Mesenchymal stem cell (in vitro differentiated cells and primary cell): ENCODE data around the gene FGD6.

ENCODE experiments used
- DNase-seq: peaks from one replicate; pipeline ENCODE4 v3.0.0-alpha.2; 2013
- H2AFZ ChIP-seq: one replicate; pipeline ENCODE4 v1.6.1; 2013; ENCODE audit warnings: low read depth, mild to moderate bottlenecking, control low read depth, inconsistent platforms, low read length, moderate library complexity
- H2AK5ac ChIP-seq: 2 replicates; pipeline ENCODE4 v1.6.1; 2013; ENCODE audit warnings: low read length, moderate library complexity, mild to moderate bottlenecking, inconsistent platforms; ENCODE audit not compliant: severe bottlenecking
- H2BK120ac ChIP-seq: one replicate; pipeline ENCODE4 v1.6.1; 2013; ENCODE audit warnings: low read depth, mild to moderate bottlenecking, inconsistent platforms, low read length, moderate library complexity
- H2BK12ac ChIP-seq, 2 experiments: one replicate each; pipeline ENCODE4 v1.6.1; 2013; ENCODE audit warnings: inconsistent platforms in 2 of 2, low read length in 2 of 2, mild to moderate bottlenecking in 2 of 2, moderate library complexity in 2 of 2, control low read depth in 1 of 2
- H2BK15ac ChIP-seq: one replicate; pipeline ENCODE4 v1.6.1; 2013; ENCODE audit warnings: mild to moderate bottlenecking, low read depth, inconsistent platforms; ENCODE audit not compliant: poor library complexity, severe bottlenecking
- H2BK5ac ChIP-seq: 2 replicates; pipeline ENCODE4 v1.6.1; 2013; ENCODE audit warnings: low read depth, mild to moderate bottlenecking, low read length, control low read depth, inconsistent platforms; ENCODE audit not compliant: poor library complexity, severe bottlenecking
- H3K14ac ChIP-seq, 2 experiments: one replicate each; pipeline ENCODE4 v1.6.1; 2013; ENCODE audit warnings: inconsistent platforms in 2 of 2, low read length in 2 of 2, control low read depth in 1 of 2, mild to moderate bottlenecking in 1 of 2, moderate library complexity in 1 of 2
- H3K18ac ChIP-seq, 2 experiments: one replicate each; pipeline ENCODE4 v1.6.1; 2013; ENCODE audit warnings: inconsistent platforms in 2 of 2, low read length in 2 of 2, control low read depth in 1 of 2, low read depth in 1 of 2, mild to moderate bottlenecking in 1 of 2
- H3K23ac ChIP-seq, 2 experiments: one replicate each; pipeline ENCODE4 v1.6.1; 2013; ENCODE audit warnings: inconsistent platforms in 2 of 2, low read length in 2 of 2, mild to moderate bottlenecking in 2 of 2, moderate library complexity in 2 of 2, control low read depth in 1 of 2
- H3K27ac ChIP-seq: 2 replicates; pipeline ENCODE4 v1.5.1; 2013; ENCODE audit warnings: mild to moderate bottlenecking, moderate library complexity, low read length, control low read depth, inconsistent platforms; ENCODE audit not compliant: poor library complexity, severe bottlenecking
- H3K27me3 ChIP-seq, 2 experiments: 2 replicates each; pipeline versions ENCODE4 v1.6.1 to v1.7.0; 2013; ENCODE audit warnings: low read length in 2 of 2, mild to moderate bottlenecking in 2 of 2, moderate library complexity in 2 of 2, control low read depth in 1 of 2, inconsistent platforms in 1 of 2; ENCODE audit not compliant: control insufficient read depth in 1 of 2, insufficient read depth in 1 of 2
- H3K36me3 ChIP-seq, 2 experiments: 2 replicates each; pipeline versions ENCODE4 v1.6.1 to v1.7.0; 2013; ENCODE audit warnings: low read length in 2 of 2, control low read depth in 1 of 2, inconsistent platforms in 1 of 2, low read depth in 1 of 2, mild to moderate bottlenecking in 1 of 2; ENCODE audit not compliant: insufficient read depth in 2 of 2, control insufficient read depth in 1 of 2
- H3K4ac ChIP-seq, 2 experiments: one replicate each; pipeline ENCODE4 v1.6.1; 2013; ENCODE audit warnings: inconsistent platforms in 2 of 2, low read length in 2 of 2, mild to moderate bottlenecking in 2 of 2, moderate library complexity in 2 of 2, control low read depth in 1 of 2, low read depth in 1 of 2
- H3K4me1 ChIP-seq: 2 replicates; pipeline ENCODE4 v1.6.1; 2013; ENCODE audit warnings: low read depth, low read length, control low read depth; ENCODE audit not compliant: control insufficient read depth, insufficient read depth
- H3K4me2 ChIP-seq: 2 replicates; pipeline ENCODE4 v1.6.1; 2013; ENCODE audit warnings: low read length, mild to moderate bottlenecking, inconsistent platforms; ENCODE audit not compliant: poor library complexity, severe bottlenecking
- H3K4me3 ChIP-seq, 2 experiments: 2 replicates each; pipeline versions ENCODE4 v1.5.1 to v1.7.0; 2013; ENCODE audit warnings: low read length in 2 of 2, mild to moderate bottlenecking in 2 of 2, control low read depth in 1 of 2, low read depth in 1 of 2; ENCODE audit not compliant: insufficient read depth in 1 of 2
- H3K79me1 ChIP-seq: replicated peaks from 2 replicates; pipeline ENCODE4 v1.6.1; 2013; ENCODE audit warnings: mild to moderate bottlenecking, control low read depth, low read length, inconsistent platforms; ENCODE audit not compliant: poor library complexity, severe bottlenecking
- H3K9ac ChIP-seq: 2 replicates; pipeline ENCODE4 v1.7.0; 2013; ENCODE audit warnings: mild to moderate bottlenecking, low read length, moderate library complexity
- H3K9me3 ChIP-seq: 2 replicates; pipeline ENCODE4 v1.7.0; 2013; ENCODE audit warnings: mild to moderate bottlenecking, low read length; ENCODE audit not compliant: control insufficient read depth
- H4K8ac ChIP-seq: one replicate; pipeline ENCODE4 v1.6.1; 2013; ENCODE audit warnings: inconsistent platforms, mild to moderate bottlenecking, low read length, moderate library complexity
- H4K91ac ChIP-seq: one replicate; pipeline ENCODE4 v1.6.1; 2013; ENCODE audit warnings: mild to moderate bottlenecking, low read length, inconsistent platforms
- WGBS: methylation state at CpG from one replicate; pipeline ENCODE4 v1.1.7; 2013; ENCODE audit warnings: mixed read lengths; 5-methylcytosine and 5-hydroxymethylcytosine counted together

The FGD6 gene

GRCh38 chr12:95151406-95151805 is 65.9 kb downstream of the FGD6 start:
- 100% methylated on average over 1 of the region's 2 CpGs for WGBS

GRCh38 chr12:95150501-95150900 is 66.8 kb downstream of the FGD6 start:
- H2BK15ac ChIP-seq, result no peak overlapping the region
- H3K27me3 ChIP-seq, result no peaks in the 10 kb centered on the region
- H3K27ac ChIP-seq, result no peak overlapping the region
- 100% methylated on average over 1 of the region's 1 CpG for WGBS
- DNase-seq, result no peak
- H3K14ac ChIP-seq, result no peak overlapping the region
- peaks cover 2% of the 10 kb centered on the region for H3K4me1 ChIP-seq
- H4K91ac ChIP-seq, result no peak overlapping the region
- H3K4me2 ChIP-seq, result no peak overlapping the region
- H2BK120ac ChIP-seq, result no peak overlapping the region
- H3K9me3 ChIP-seq, result no peaks in the 10 kb centered on the region
- no peak overlapping the region for H3K4ac ChIP-seq
- H2AK5ac ChIP-seq, result no peak overlapping the region
- no peak overlapping the region for H2BK5ac ChIP-seq
- H3K79me1 ChIP-seq, result peaks cover 4% of the 10 kb centered on the region
- H2BK12ac ChIP-seq, result no peak overlapping the region
- H3K18ac ChIP-seq, result no peak overlapping the region
- H3K9ac ChIP-seq, result no peak overlapping the region
- H3K23ac ChIP-seq, result no peak overlapping the region
- H4K8ac ChIP-seq, result no peak overlapping the region
- no peak overlapping the region for H3K4me3 ChIP-seq
- H3K36me3 ChIP-seq, result peaks cover 0 to 20% of the 10 kb centered on the region in 2 experiments
- H2AFZ ChIP-seq, result no peak overlapping the region

More at GRCh38 chr12:95151406-95151805, 65.9 kb downstream of the FGD6 start:
- H2BK5ac ChIP-seq, result no peak overlapping the region
- H3K79me1 ChIP-seq, result peaks cover 1% of the 10 kb centered on the region
- no peak overlapping the region for H3K4me3 ChIP-seq
- no peak overlapping the region for H3K4me2 ChIP-seq
- no peak overlapping the region for H3K4ac ChIP-seq
- H3K36me3 ChIP-seq, result peaks cover 0 to 14% of the 10 kb centered on the region in 2 experiments
- H3K14ac ChIP-seq, result no peak overlapping the region
- no peak overlapping the region for H2BK12ac ChIP-seq
- no peak overlapping the region for H3K9ac ChIP-seq
- H3K9me3 ChIP-seq, result no peaks in the 10 kb centered on the region
- H2AFZ ChIP-seq, result no peak overlapping the region
- no peak overlapping the region for H2BK120ac ChIP-seq
- no peaks in the 10 kb centered on the region for H3K27me3 ChIP-seq
- no peak overlapping the region for H3K27ac ChIP-seq
- DNase-seq, result no peak
- no peak overlapping the region for H4K91ac ChIP-seq
- no peaks in the 10 kb centered on the region for H3K4me1 ChIP-seq
- H2AK5ac ChIP-seq, result no peak overlapping the region
- H4K8ac ChIP-seq, result no peak overlapping the region
- H3K18ac ChIP-seq, result no peak overlapping the region
- H2BK15ac ChIP-seq, result no peak overlapping the region
- no peak overlapping the region for H3K23ac ChIP-seq

- no peak overlapping the region for H3K18ac ChIP-seq
- no peak overlapping the region for H2AK5ac ChIP-seq
- H3K4me1 ChIP-seq, result peaks cover 2% of the 10 kb centered on the region
- no peak overlapping the region for H4K8ac ChIP-seq
- H2BK5ac ChIP-seq, result no peak overlapping the region
- no peak overlapping the region for H3K4ac ChIP-seq
- H2BK12ac ChIP-seq, result no peak overlapping the region
- peaks cover 5% of the 10 kb centered on the region for H3K79me1 ChIP-seq
- H3K27me3 ChIP-seq, result no peaks in the 10 kb centered on the region
- no peak overlapping the region for H3K4me3 ChIP-seq
- H2BK15ac ChIP-seq, result no peak overlapping the region
- H3K9me3 ChIP-seq, result no peaks in the 10 kb centered on the region
- no peak overlapping the region for H2AFZ ChIP-seq
- peaks cover 0 to 24% of the 10 kb centered on the region in 2 experiments for H3K36me3 ChIP-seq
- DNase-seq, result no peak
- H3K9ac ChIP-seq, result no peak overlapping the region
- no peak overlapping the region for H4K91ac ChIP-seq
- H3K14ac ChIP-seq, result no peak overlapping the region
- H3K27ac ChIP-seq, result no peak overlapping the region
- H3K23ac ChIP-seq, result no peak overlapping the region
- no peak overlapping the region for H2BK120ac ChIP-seq
- no peak overlapping the region for H3K4me2 ChIP-seq
These were observed 69.4 kb downstream of the FGD6 start for GRCh38 chr12:95147866-95148265.

GRCh38 chr12:95146769-95147168 is 70.5 kb downstream of the FGD6 start:
- Histone ChIP-seq H2BK120ac (no peak overlapping the region), H2AFZ (no peak overlapping the region), H3K9me3 (no peaks in the 10 kb centered on the region), H3K79me1 (peaks cover 4% of the 10 kb centered on the region), H3K27me3 (no peaks in the 10 kb centered on the region), H2BK12ac (no peak overlapping the region), H2BK15ac (no peak overlapping the region), H3K4me1 (peaks cover 2% of the 10 kb centered on the region), H3K27ac (no peak overlapping the region), H3K23ac (no peak overlapping the region), H3K18ac (no peak overlapping the region), H3K4ac (no peak overlapping the region), H3K4me3 (no peak overlapping the region), H4K8ac (no peak overlapping the region), H3K14ac (no peak overlapping the region), H3K36me3 (peaks cover 0 to 20% of the 10 kb centered on the region in 2 experiments), H3K9ac (no peak overlapping the region), H2AK5ac (no peak overlapping the region), H4K91ac (no peak overlapping the region), H2BK5ac (no peak overlapping the region), H3K4me2 (no peak overlapping the region)
- 100% methylated on average over 1 of the region's 1 CpG for WGBS
- no peak for DNase-seq
